Heart left ventricle (tissue), 16 donors: ENCODE results near the gene CAPG. TPM values are rescaled to one million over a fixed set of nuclear protein-coding genes. Genes with fewer than 3 reads are reported as not detected.

Experiments
- ATAC-seq, 4 donors: fragments of 200-7000 bp; cut with Tn5 transposase; one replicate each; pipeline ENCODE4 v1.9.1; 2020 to 2022; ENCODE audit warnings: moderate library complexity in 4 of 4, mild to moderate bottlenecking in 3 of 4, moderate number of reproducible peaks in 1 of 4
- DNase-seq, 5 donors: peaks; one replicate each; pipeline ENCODE4 v3.0.0-alpha.2; 2020
- H3K27ac ChIP-seq, 12 donors: fragments of 200-600 bp; sonication (generic) in 4 of 12; one replicate each; pipeline versions ENCODE4 v1.5.0 to v1.8.0; 2016 to 2022; ENCODE audit warnings: mild to moderate bottlenecking in 2 of 12
- H3K27me3 ChIP-seq, 9 donors: fragments of 200-600 bp; sonication (generic) in 2 of 9; one replicate each; pipeline versions ENCODE4 v1.5.1 to v1.8.0; 2016 to 2022; ENCODE audit warnings: mild to moderate bottlenecking in 3 of 9
- H3K36me3 ChIP-seq, 9 donors: fragments of 200-600 bp; sonication (generic) in 2 of 9; one replicate each; pipeline versions ENCODE4 v1.5.0 to v1.8.0; 2018 to 2022; ENCODE audit warnings: mild to moderate bottlenecking in 2 of 9
- H3K4me1 ChIP-seq, 12 donors: fragments of 200-600 bp; sonication (generic) in 4 of 12; one replicate each; pipeline versions ENCODE4 v1.5.0 to v1.8.0; 2016 to 2022; ENCODE audit warnings: mild to moderate bottlenecking in 3 of 12
- H3K4me3 ChIP-seq, 12 donors: fragments of 200-600 bp; sonication (generic) in 4 of 12; one replicate each; pipeline versions ENCODE4 v1.5.0 to v1.8.0; 2017 to 2022; ENCODE audit warnings: mild to moderate bottlenecking in 9 of 12, moderate library complexity in 4 of 12
- H3K9me3 ChIP-seq, 12 donors: fragments of 200-600 bp; sonication (generic) in 4 of 12; one replicate each; pipeline versions ENCODE4 v1.5.0 to v1.8.0; 2016 to 2022; ENCODE audit warnings: mild to moderate bottlenecking in 1 of 12
- POLR2A ChIP-seq, 2 donors: fragments of 450-650 bp; IDR thresholded peaks; one replicate each; pipeline ENCODE4 v1.6.1; 2017; ENCODE audit warnings: antibody characterized with exemption in 2 of 2, mild to moderate bottlenecking in 2 of 2, moderate library complexity in 2 of 2
- WGBS, 4 donors: extraction: QIAGEN DNeasy Blood & Tissue Kit in 2 of 4; methylation state at CpG; one replicate each; pipeline versions ENCODE4 v1.1.5 to v1.1.7; 2013 to 2018; 5-methylcytosine and 5-hydroxymethylcytosine counted together
- intact Hi-C, 10 donors: fragments of 100-400 bp; cut with DNase I; formaldehyde crosslinking; loops; one replicate each; pipeline versions ENCODE4 v1.11.1 to v1.14.2; 2022
- polyA plus RNA-seq, 2 donors: library from polyadenylated mRNA; stranded (reverse); fragments of 200-250 nt; gene quantifications; one replicate each; pipeline ENCODE4 v1.2.3, GENCODE V29; 2013
- total RNA-seq, 9 donors: library from RNA; depleted of rRNA in 2 of 9; stranded (reverse); fragments of >200 nt in 2 of 9; fragmentation: NEBNext Ultra II Directional in 3 of 9; extraction: Animal tissue kit (Norgen Biotek cat#: 25700) in 3 of 9; gene quantifications; one replicate each; pipeline versions ENCODE4 v1.1.0 to v1.2.4, GENCODE V29; 2016 to 2023
- TF ChIP-seq, protein P1 (sequence below), 12 donors: fragments of 200-600 bp; sonication (generic) in 4 of 12; IDR thresholded peaks; one replicate each; pipeline versions ENCODE4 v1.5.0 to v1.8.0; 2018 to 2022; ENCODE audit warnings: antibody characterized with exemption in 12 of 12, mild to moderate bottlenecking in 5 of 12
- donor health status: ischemic (EF 13 %, LVEDD 7.1; RV severe dilation, severe dysfunction).
- donor health status: healthy with polysubstance abuse.
- donor health status: DM: no; HTN: yes; CAD: no.
- donor health status: DM: no; HTN: no; CAD: no.
- donor health status: ischemic (EF 25% LVEDD 6.9; RV normal size, moderate dysfunction).
- donor health status: ischemic (EF 25% LVEDD 5.7; RV mildly dilated, moderate dysfunction).
- donor health status: healthy.
- donor health status: DM: yes; HTN: yes; CAD: no.
- donor health status: ischemic (EF 35%, LVEDD 5.7; RV mildly dilated, moderate dysfunction).
- donor health status: nonischemic (EF 11% LVEDD 7.7; RV severe dilation, severe dysfunction).
- donor health status: DM: yes; HTN: yes; CAD: no.
- donor health status: PGD.
- donor health status: ischemic (EF 29% LVEDD 5.4; RV normal size, mild dysfunction).
- donor health status: nonischemic (EF 23%, LVEDD 6.1; RV moderate dilation, normal function).

CAPG gene
- total and polyA plus RNA-seq, 11 donors: 2.8 to 91.6 (median 4.5) TPM

DNA sequence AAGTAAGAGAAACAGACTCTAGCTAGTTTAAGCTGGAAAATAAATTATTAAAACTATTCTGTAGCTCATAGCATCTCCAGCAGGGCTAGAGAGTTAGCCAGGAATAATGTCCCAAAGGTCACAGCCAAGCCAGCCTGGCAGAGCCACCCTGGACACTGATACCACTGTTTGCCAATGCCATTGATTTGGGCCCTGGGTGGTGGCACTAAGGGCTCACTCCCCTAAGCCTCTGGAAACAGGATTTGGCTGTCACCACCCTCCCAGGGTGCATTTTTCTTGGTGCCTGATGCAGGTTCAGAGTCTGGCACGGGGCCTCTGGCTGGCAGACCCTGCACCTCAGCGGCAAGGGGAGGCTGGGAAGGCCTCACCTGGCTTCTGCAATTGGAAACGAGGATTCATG lies 15.4 kb upstream of the CAPG start:
- TF ChIP-seq, protein P1, sequence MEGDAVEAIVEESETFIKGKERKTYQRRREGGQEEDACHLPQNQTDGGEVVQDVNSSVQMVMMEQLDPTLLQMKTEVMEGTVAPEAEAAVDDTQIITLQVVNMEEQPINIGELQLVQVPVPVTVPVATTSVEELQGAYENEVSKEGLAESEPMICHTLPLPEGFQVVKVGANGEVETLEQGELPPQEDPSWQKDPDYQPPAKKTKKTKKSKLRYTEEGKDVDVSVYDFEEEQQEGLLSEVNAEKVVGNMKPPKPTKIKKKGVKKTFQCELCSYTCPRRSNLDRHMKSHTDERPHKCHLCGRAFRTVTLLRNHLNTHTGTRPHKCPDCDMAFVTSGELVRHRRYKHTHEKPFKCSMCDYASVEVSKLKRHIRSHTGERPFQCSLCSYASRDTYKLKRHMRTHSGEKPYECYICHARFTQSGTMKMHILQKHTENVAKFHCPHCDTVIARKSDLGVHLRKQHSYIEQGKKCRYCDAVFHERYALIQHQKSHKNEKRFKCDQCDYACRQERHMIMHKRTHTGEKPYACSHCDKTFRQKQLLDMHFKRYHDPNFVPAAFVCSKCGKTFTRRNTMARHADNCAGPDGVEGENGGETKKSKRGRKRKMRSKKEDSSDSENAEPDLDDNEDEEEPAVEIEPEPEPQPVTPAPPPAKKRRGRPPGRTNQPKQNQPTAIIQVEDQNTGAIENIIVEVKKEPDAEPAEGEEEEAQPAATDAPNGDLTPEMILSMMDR (IDR thresholded peaks at IDR 0.05): no peak
- no peak for TF ChIP-seq POLR2A (IDR thresholded peaks at IDR 0.05)
- H3K4me1 ChIP-seq: peaks cover 0 to 31% (median 9%) of the 10 kb centered on the region in 12 donors
- no peak overlapping the region for H3K27ac ChIP-seq
- H3K27me3 ChIP-seq: no peaks in the 10 kb centered on the region
- ATAC-seq (no peak), DNase-seq (no peak)
- intact Hi-C loops: no loop called here
- no peaks in the 10 kb centered on the region for H3K9me3 ChIP-seq
- no peaks in the 10 kb centered on the region for H3K36me3 ChIP-seq
- no peak overlapping the region for H3K4me3 ChIP-seq
- WGBS, 4 donors: 90 to 100% (median 92%) methylated on average over 1 to 3 of the region's 3 CpGs

GRCh38 chr2:85423525-85423924 lies 13.4 kb upstream of the CAPG start:
- WGBS, 4 donors: 64 to 80% (median 73%) methylated on average over 5 of the region's 5 CpGs
- intact Hi-C loops: loop anchor here in 1 of 10 donors (5.0 kb wide), 1 partner anchor 184 kb away; no protein-coding TSS in a partner anchor
- Histone ChIP-seq H3K4me3 (no peak overlapping the region), H3K27me3 (no peaks in the 10 kb centered on the region), H3K9me3 (no peaks in the 10 kb centered on the region), H3K27ac (no peak overlapping the region), H3K4me1 (peaks cover 5 to 44% (median 22%) of the 10 kb centered on the region in 12 donors), H3K36me3 (no peaks in the 10 kb centered on the region)
- no peak for TF ChIP-seq POLR2A (IDR thresholded peaks at IDR 0.05)
- TF ChIP-seq, protein P1 (IDR thresholded peaks at IDR 0.05): no peak
- no peak for ATAC-seq
- DNase-seq: no peak

DNA sequence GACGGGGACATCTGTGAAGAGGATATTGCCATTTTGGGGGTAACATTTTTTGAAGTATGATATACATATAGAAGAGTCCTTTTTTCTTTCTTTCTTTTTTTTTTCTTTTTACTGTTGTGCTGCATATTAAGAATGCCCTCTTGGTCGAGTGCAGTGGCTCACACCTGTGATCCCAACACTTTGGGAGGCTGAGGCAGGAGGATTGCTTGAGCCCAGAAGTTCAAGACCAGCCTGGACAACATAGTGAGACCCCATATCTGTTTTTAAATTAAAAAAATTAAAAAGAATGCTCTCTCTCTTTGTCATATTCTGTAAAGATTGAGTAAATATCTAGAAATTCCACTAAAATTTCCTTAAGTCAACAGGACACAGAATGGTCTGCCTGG lies 11.9 kb upstream of the CAPG start:
- intact Hi-C loops: loop anchor here in 1 of 10 donors (5.0 kb wide), 1 partner anchor 185 kb away; no protein-coding TSS in a partner anchor
- no peak for ATAC-seq
- no peak for TF ChIP-seq POLR2A (IDR thresholded peaks at IDR 0.05)
- TF ChIP-seq, protein P1 (IDR thresholded peaks at IDR 0.05): no peak
- no peak for DNase-seq
- 87 to 92% (median 88%) methylated on average over 2 of the region's 2 CpGs for WGBS, 4 donors
- Histone ChIP-seq H3K27ac (peak overlapping the region in 3 of 12 donors; percentile 56 to 74 (median 62)), H3K4me3 (no peak overlapping the region), H3K9me3 (no peaks in the 10 kb centered on the region), H3K27me3 (no peaks in the 10 kb centered on the region), H3K36me3 (no peaks in the 10 kb centered on the region), H3K4me1 (peaks cover 5 to 34% (median 24%) of the 10 kb centered on the region in 12 donors)

DNA sequence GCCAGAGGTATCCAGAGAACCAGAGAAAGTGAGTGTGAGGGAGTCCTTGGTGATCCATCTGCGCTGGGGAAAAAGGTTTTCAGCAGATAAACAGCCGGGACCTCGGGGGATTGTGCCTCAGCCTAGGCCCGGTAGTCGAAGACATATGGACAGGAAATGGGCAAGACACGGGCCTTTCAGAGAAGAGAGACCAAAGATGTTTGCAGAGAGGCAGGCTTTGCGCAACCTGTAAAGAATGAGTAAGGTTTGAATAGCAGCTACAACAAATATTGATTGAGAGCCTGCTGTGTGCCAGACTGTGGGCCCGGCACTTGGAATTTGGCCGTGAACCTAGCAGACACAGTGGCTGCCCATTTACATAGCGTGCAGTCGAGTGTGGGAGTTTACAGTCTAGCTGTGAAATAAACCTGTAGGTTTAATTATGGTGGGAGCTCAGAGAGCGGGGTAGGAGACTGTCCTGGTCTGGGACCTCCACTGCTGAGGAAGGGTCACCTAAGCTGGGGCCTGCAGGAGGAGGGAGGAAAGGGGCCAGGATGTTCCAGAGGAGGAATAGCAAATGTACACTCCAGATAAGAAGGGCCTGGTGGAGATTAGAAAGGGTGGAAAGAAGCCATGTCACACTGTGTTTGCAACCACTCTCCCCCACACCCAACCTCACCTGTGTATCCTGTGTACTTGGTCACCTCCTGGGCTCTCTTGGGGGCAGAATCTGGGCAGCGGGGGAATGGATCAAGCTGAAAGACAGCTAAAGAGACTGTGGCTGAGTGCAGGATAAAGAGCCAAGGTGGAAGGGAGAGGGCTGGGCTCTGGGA lies 11.3 kb upstream of the CAPG start:
- intact Hi-C loops: loop anchor here in 4 of 10 donors (2.0 to 5.0 kb wide), 3 partner anchors 129 to 186 kb away; no protein-coding TSS in a partner anchor

More for the DNA sequence above, 11.3 kb upstream of the CAPG start:
- ATAC-seq: peak in 1 of 4 donors; percentile 2
- DNase-seq: peak in 1 of 5 donors; percentile 13
- TF ChIP-seq POLR2A (IDR thresholded peaks at IDR 0.05): no peak
- TF ChIP-seq, protein P1 (IDR thresholded peaks at IDR 0.05): no peak
- WGBS, 4 donors: 66 to 75% (median 71%) methylated on average over 13 of the region's 13 CpGs
- H3K27ac ChIP-seq: peak overlapping the region; percentile 48 to 95 (median 66)
- H3K4me3 ChIP-seq: peak overlapping the region in 3 of 12 donors; percentile 14 to 38 (median 28)
- H3K27me3 ChIP-seq: no peaks in the 10 kb centered on the region
- H3K9me3 ChIP-seq: no peaks in the 10 kb centered on the region
- peaks cover 5 to 34% (median 24%) of the 10 kb centered on the region in 12 donors for H3K4me1 ChIP-seq
- H3K36me3 ChIP-seq: no peaks in the 10 kb centered on the region
